Endothelial cell (in vitro differentiated cells): ENCODE results near the gene ST6GAL1. TPM values are rescaled to one million over a fixed set of nuclear protein-coding genes. Genes with fewer than 3 reads are reported as not detected.

ENCODE experiments used
- DNase-seq: peaks from one replicate; pipeline ENCODE4 v3.0.0; 2021; ENCODE audit warnings: low spot score
- H3K27ac Mint-ChIP-seq: one replicate; pipeline ENCODE4 v1.8.0; 2021; ENCODE audit warnings: mixed read lengths, inconsistent platforms; ENCODE audit not compliant: unreplicated experiment
- H3K27me3 Mint-ChIP-seq: one replicate; pipeline ENCODE4 v1.8.0; 2021; ENCODE audit warnings: mild to moderate bottlenecking, moderate library complexity, mixed read lengths, inconsistent platforms; ENCODE audit not compliant: unreplicated experiment
- H3K36me3 Mint-ChIP-seq: one replicate; pipeline ENCODE4 v1.8.0; 2021; ENCODE audit warnings: mild to moderate bottlenecking, low read depth, mixed read lengths, inconsistent platforms; ENCODE audit not compliant: unreplicated experiment
- H3K4me1 Mint-ChIP-seq: one replicate; pipeline ENCODE4 v1.8.0; 2021; ENCODE audit warnings: mild to moderate bottlenecking, mixed read lengths, inconsistent platforms; ENCODE audit not compliant: unreplicated experiment
- H3K4me3 Mint-ChIP-seq: one replicate; pipeline ENCODE4 v1.8.0; 2021; ENCODE audit warnings: mild to moderate bottlenecking, mixed read lengths, inconsistent platforms; ENCODE audit not compliant: unreplicated experiment
- H3K9me3 Mint-ChIP-seq: one replicate; pipeline ENCODE4 v1.8.0; 2021; ENCODE audit warnings: mixed read lengths, inconsistent platforms; ENCODE audit not compliant: unreplicated experiment
- CTCF ChIP-seq: fragments of 200-600 bp; sonication (generic); IDR thresholded peaks from one replicate; pipeline ENCODE4 v1.5.0; 2021; ENCODE audit warnings: antibody characterized with exemption; ENCODE audit not compliant: unreplicated experiment
- total RNA-seq: library from RNA; stranded (reverse); fragmentation: NEBNext Ultra II Directional; extraction: Animal tissue kit (Norgen Biotek cat#: 25700); gene quantifications from one replicate; pipeline ENCODE4 v1.2.1, GENCODE V29; 2021; ENCODE audit not compliant: unreplicated experiment

ST6GAL1 gene
- total RNA-seq, 1 donor from 2014 or later, result 82.4 TPM

GRCh38 chr3:187066228-187066995 is 136.1 kb downstream of the ST6GAL1 start:
- H3K27ac Mint-ChIP-seq, result peak overlapping the region; percentile 12
- no peak for TF ChIP-seq CTCF
- DNase-seq, result peak; percentile 34
- no peaks in the 10 kb centered on the region for H3K9me3 Mint-ChIP-seq
- peaks cover 30% of the 10 kb centered on the region for H3K4me1 Mint-ChIP-seq
- H3K4me3 Mint-ChIP-seq, result peak overlapping the region; percentile 32
- peaks cover 20% of the 10 kb centered on the region for H3K36me3 Mint-ChIP-seq
- no peaks in the 10 kb centered on the region for H3K27me3 Mint-ChIP-seq

GRCh38 chr3:187068787-187069186 is 138.5 kb downstream of the ST6GAL1 start:
- H3K36me3 Mint-ChIP-seq, result peaks cover 26% of the 10 kb centered on the region
- TF ChIP-seq CTCF, result no peak
- DNase-seq, result no peak
- H3K9me3 Mint-ChIP-seq, result no peaks in the 10 kb centered on the region
- no peaks in the 10 kb centered on the region for H3K27me3 Mint-ChIP-seq
- no peak overlapping the region for H3K27ac Mint-ChIP-seq
- no peak overlapping the region for H3K4me3 Mint-ChIP-seq
- H3K4me1 Mint-ChIP-seq, result peaks cover 36% of the 10 kb centered on the region

- DNase-seq, result no peak
- H3K27ac Mint-ChIP-seq, result no peak overlapping the region
- no peaks in the 10 kb centered on the region for H3K9me3 Mint-ChIP-seq
- peaks cover 26% of the 10 kb centered on the region for H3K4me1 Mint-ChIP-seq
- peaks cover 33% of the 10 kb centered on the region for H3K36me3 Mint-ChIP-seq
- TF ChIP-seq CTCF, result no peak
- H3K27me3 Mint-ChIP-seq, result no peaks in the 10 kb centered on the region
- peak overlapping the region; percentile 43 for H3K4me3 Mint-ChIP-seq
Measured at GRCh38 chr3:187069857-187070516, 139.7 kb downstream of the ST6GAL1 start.

GRCh38 chr3:187072102-187072501 is 141.8 kb downstream of the ST6GAL1 start:
- TF ChIP-seq CTCF, result no peak
- Mint-ChIP-seq H3K27me3 (no peaks in the 10 kb centered on the region), H3K4me1 (peaks cover 18% of the 10 kb centered on the region), H3K27ac (no peak overlapping the region), H3K9me3 (no peaks in the 10 kb centered on the region), H3K36me3 (peaks cover 40% of the 10 kb centered on the region), H3K4me3 (no peak overlapping the region)
- no peak for DNase-seq

- Mint-ChIP-seq H3K4me3 (no peak overlapping the region), H3K27me3 (no peaks in the 10 kb centered on the region), H3K27ac (no peak overlapping the region), H3K36me3 (peaks cover 42% of the 10 kb centered on the region), H3K4me1 (peaks cover 18% of the 10 kb centered on the region), H3K9me3 (no peaks in the 10 kb centered on the region)
- DNase-seq, result no peak
- TF ChIP-seq CTCF, result no peak
Measured at GRCh38 chr3:187072511-187072910, 142.2 kb downstream of the ST6GAL1 start.
